Endometrial microvascular endothelial cells (primary cell): ENCODE data around the gene NSUN3. TPM values are rescaled to one million over a fixed set of nuclear protein-coding genes. Genes with fewer than 3 reads are reported as not detected.
"Not testable (repeated sequence)": the region's sequence is repeated elsewhere in the genome, so short reads cannot be mapped to it uniquely, and the experiment has no call there.

Experiments used
- in situ Hi-C: cut with HindIII; loops from 2 replicates; pipeline ENCODE4 v1.10.0; 2017; ENCODE audit warnings: low sequenced_read_pairs, low pct_unique_long_range_greater_than_20kb; ENCODE audit errors: inconsistent ontology term
- total RNA-seq: library from RNA; depleted of rRNA; stranded (reverse); fragments of >200 nt; gene quantifications from one replicate; pipeline ENCODE4 v1.2.3, GENCODE V29; 2015; ENCODE audit errors: inconsistent ontology term

The NSUN3 gene
- total RNA-seq, 1 donor from 2014 or later: 11.8 TPM

- in situ Hi-C loops: no loop called here
These were observed 3.1 kb downstream of the NSUN3 start for GRCh38 chr3:94065819-94066480.

GRCh38 chr3:94066506-94067500, 3.9 kb downstream of the NSUN3 start:
- in situ Hi-C loops: no loop called here

GRCh38 chr3:94069194-94069813, 6.4 kb downstream of the NSUN3 start:
- in situ Hi-C loops: no loop called here

GRCh38 chr3:94070341-94070911, 7.6 kb downstream of the NSUN3 start:
- in situ Hi-C loops: no loop called here

GRCh38 chr3:94071713-94072284, 8.9 kb downstream of the NSUN3 start:
- in situ Hi-C loops: no loop called here

GRCh38 chr3:94076055-94076454, 13.2 kb downstream of the NSUN3 start:
- in situ Hi-C loops: no loop called here

- in situ Hi-C loops: not testable (repeated sequence)
These were observed 17.7 kb downstream of the NSUN3 start for GRCh38 chr3:94080552-94080951.

- in situ Hi-C loops: no loop called here
These were observed 19.0 kb downstream of the NSUN3 start for GRCh38 chr3:94081884-94082283.

- in situ Hi-C loops: no loop called here
These were observed 19.6 kb downstream of the NSUN3 start for GRCh38 chr3:94082391-94082937.

- in situ Hi-C loops: no loop called here
These were observed 20.4 kb downstream of the NSUN3 start for GRCh38 chr3:94083261-94083660.

- in situ Hi-C loops: no loop called here
These were observed 26.3 kb downstream of the NSUN3 start for GRCh38 chr3:94089126-94089525.

- in situ Hi-C loops: no loop called here
These were observed 29.2 kb downstream of the NSUN3 start for GRCh38 chr3:94092086-94092485.

- in situ Hi-C loops: no loop called here
These were observed 30.3 kb downstream of the NSUN3 start for GRCh38 chr3:94093151-94093550.

- in situ Hi-C loops: no loop called here
These were observed 32.2 kb downstream of the NSUN3 start for GRCh38 chr3:94095111-94095510.

GRCh38 chr3:94098452-94098851, 35.6 kb downstream of the NSUN3 start:
- in situ Hi-C loops: no loop called here

GRCh38 chr3:94099311-94099710, 36.5 kb downstream of the NSUN3 start:
- in situ Hi-C loops: no loop called here

- in situ Hi-C loops: no loop called here
These were observed 39.0 kb downstream of the NSUN3 start for GRCh38 chr3:94101860-94102259.

GRCh38 chr3:94106268-94106667, 43.4 kb downstream of the NSUN3 start:
- in situ Hi-C loops: no loop called here

GRCh38 chr3:94110232-94110631, 47.4 kb downstream of the NSUN3 start:
- in situ Hi-C loops: not testable (repeated sequence)
